GM18907 (cell line): ENCODE results near the gene GOLGA1.
"Not testable (repeated sequence)": the region's sequence is repeated elsewhere in the genome, so short reads cannot be mapped to it uniquely, and the experiment has no call there.

Source experiments
- ATAC-seq: cut with Tn5 transposase; IDR thresholded peaks from one replicate; pipeline ENCODE4 v1.9.1; 2021; ENCODE audit warnings: mild to moderate bottlenecking, moderate library complexity; ENCODE audit not compliant: unreplicated experiment

The GOLGA1 gene

DNA sequence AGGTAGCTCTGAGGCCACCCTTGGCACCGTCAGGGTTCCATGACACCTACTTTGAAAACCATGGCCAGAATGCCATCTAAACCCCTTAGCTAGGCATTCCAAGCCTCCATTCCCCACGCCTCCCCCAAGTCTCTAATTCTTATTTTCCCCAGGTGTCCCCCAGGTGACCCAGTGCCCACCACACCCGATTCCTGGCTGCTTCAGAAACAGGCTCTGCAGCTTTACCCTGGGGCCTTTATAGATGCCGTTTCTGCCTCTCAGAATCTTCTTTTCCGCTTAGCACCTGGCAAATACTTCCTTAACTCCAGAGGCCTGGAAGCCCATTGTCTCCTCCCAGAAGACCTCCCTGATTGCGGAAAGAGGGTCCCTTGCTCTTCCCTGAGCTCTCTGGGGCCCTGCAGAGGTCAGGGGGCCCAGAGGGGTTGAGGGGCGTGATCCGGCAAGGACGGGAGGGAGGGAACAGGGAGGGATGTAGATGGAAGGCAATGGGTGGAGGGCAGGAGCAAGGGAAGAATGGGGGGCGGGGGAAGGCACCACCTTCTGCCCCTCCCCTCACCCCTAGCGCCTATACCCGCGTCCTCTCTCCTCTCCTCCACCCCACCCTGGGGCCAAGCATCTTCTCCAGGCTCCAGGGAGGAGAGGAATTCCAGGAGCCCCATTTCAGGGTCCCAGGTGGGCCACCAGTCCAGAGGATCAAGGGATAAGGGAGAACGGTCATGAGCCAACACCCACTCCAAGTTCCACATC lies 99.6 kb downstream of the GOLGA1 start:
- no peak for ATAC-seq

DNA sequence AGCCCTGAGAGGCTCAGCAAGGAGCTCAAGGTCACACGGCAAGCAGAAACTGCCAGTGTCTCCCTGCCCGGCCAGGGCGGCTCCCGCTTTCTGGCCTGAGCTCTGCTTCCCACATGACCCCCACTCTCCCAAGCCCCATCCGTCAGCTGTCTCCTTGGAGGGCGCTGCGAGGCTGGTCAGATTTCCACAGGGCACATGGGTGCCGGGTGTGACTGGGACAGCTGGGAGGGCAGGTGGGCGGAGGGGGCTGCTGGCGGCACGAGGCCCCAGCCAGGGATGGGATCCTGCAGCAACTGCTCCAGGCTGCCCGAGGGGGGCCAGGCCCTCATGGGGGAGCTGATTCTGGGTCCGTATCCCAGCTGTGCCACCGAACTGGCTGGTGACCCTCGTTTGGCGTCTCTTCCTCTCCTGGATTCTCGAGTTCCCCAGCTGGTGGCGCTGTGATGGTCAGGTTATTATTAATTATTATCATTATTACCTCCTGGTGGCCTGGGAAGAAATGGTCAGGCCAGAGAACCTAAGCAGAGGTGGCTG lies 100.5 kb downstream of the GOLGA1 start:
- no peak for ATAC-seq

DNA sequence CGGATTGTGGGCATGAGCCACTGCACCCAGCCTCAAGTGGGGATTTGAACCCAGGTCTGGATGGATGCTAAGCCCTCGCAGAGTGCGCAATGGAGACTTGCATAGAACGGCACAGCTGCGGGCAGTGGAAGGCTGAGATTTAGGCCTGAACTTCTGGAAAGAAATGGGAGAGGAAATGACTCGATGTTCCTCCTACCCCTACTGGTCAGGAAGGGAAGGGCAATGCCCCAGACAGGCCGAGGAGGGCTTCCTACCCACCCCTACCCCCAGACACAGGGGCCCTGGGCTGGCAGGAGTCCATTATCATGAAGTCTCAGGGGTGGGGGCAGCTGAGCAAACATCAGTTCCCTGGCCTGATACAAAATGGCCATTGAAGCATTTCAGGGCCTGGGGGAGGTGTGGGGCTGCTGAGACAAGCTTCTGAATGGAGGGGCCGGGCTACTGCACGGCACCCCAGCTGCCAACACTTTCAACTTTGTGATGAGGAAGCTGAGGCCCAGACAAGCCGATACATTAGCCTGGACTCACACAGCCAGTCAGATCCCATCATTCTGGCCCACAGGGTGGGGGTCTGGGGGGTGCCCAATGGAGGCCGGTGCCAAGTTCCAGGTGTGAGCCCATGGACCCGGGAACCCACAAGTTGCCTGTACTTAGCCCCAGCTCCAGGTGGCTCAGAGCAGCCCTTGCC lies 101.1 kb downstream of the GOLGA1 start:
- no peak for ATAC-seq

DNA sequence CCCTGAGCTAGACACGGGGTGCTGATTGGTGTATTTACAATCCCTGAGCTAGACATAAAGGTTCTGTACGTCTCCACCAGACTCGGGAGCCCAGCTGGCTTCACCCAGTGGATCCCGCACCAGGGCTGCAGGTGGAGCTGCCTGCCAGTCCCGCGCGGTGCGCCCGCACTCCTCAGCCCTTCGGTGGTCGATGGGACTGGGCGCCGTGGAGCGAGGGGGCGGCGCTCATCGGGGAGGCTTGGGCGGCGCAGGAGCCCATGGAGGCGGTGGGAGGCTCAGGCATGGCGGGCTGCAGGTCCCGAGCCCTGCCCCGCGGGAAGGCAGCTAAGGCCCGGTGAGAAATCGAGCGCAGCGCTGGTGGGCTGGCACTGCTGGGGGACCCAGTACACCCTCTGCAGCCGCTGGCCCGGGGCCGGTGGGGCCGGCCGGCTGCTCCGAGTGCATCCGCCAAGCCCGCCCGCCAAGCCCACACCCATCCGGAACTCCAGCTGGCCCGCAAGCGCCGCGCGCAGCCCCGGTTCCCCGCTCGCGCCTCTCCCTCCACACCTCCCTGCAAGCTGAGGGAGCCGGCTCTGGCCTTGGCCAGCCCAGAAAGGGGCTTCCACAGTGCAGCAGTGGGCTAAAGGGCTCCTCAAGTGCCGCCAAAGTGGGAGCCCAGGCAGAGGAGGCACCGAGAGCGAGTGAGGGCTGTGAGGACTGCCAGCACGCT lies 102.2 kb downstream of the GOLGA1 start:
- ATAC-seq, result not testable (repeated sequence)

DNA sequence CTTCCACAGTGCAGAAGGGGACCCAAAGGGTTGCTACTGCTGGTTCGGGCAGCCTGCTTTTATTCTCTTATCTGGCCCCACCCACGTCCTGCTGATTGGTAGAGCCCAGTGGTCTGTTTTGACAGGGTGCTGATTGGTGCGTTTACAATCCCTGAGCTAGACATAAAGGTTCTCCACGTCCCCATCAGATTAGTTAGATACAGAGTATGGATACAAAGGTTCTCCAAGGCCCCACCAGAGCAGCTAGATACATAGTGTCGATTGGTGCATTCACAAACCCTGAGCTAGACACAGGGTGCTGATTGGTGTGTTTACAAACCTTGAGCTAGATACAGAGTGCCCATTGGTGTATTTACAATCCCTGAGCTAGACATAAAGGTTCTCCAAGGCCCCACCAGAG lies 102.8 kb downstream of the GOLGA1 start:
- not testable (repeated sequence) for ATAC-seq

DNA sequence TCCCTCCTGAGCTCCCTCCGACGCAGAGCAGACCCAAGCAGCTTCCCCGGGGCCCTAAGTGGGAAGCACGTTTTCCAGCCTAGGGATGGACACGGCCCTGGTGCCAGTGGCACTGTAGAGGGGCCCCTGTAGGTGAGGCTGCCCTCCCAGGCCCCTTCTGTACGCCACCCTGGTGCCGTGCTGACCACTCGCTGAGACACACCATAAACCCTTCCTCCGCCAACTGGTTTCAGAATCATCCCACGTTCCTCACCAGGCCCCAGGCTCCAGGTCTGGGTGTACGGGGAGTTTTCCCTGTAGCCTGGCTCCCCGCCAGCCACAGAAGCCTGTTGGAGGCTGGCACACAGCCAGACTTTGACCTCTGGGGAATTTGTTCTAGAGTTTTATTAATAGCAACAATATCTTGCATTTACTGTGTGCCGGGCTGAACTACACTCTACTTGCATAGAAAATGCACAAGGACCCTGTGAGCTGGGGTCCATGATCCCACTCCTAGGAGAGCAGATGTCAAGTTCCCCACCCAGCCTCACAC lies 105.8 kb downstream of the GOLGA1 start:
- no peak for ATAC-seq

DNA sequence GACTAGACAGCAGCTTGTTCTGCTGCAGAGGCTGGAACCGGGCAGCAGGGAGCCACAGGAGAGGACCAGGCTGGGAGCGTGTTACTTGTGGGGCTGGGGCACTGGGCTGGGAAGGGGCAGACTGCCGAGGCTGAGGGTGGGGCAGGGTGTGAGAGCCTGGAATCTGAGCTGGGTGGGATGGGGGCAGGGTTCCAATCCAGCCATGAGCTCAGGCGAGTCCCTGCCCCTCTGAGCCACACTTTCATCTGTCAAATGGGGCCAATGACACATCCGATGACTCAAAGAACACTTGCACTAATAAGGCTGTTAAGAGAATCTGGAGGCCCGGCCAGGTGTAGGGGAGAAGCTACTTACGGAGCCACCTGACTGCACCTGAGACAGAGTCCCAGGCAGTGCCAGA lies 106.3 kb downstream of the GOLGA1 start:
- ATAC-seq, result no peak

DNA sequence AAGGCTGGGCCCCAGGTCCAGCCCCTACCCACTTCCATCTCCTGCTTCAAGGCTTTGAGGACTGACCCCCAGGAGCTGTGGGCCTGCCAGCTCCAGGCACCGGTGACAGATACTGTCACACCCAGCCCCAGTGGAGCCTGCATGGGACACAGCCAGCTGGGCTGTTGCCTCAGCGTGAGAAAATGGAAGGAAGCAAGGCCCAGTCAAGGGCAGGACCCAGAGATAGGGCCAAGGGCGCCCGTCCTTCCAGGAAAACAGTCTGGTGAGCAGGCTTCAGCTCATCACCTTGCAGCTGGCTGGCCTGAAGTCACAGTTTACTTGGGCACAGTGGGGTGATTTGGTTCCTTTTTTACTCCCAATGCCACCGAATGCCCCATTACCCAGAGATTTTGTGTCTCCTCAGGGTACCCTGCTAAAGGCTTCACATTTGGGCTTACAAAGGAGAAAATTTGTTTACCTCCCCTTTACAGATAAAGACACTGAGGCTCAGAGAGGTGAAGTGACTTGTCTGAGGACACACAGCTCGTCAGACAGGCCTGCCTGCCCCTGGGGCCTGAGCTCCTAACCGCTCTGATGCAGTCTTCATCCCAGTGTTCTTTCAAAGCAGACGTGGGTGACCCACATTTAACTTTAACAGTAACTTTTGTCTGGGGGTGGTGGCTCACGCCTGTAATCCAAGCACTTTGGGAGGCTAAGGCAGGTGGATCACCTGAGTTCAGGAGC lies 109.1 kb downstream of the GOLGA1 start:
- ATAC-seq, result no peak

DNA sequence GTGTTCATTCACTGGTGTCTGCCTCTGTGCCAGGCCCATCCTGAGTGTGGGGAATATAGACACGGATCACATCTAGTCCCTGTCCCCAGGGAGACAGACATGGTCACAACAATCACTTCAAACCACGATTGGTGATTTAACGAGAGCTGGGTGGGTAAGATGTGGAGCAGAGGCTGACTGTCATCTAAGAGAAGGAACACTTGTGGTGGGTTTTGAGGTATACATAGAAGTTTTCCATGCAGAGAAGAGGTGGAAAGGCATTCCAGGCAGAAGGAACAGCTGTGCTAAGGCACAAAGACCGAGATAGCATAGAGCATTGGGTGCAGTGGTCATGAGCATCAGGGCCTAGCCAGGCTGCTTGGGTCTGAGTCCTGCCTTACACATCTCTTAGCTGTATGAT lies 110.3 kb downstream of the GOLGA1 start:
- no peak for ATAC-seq

DNA sequence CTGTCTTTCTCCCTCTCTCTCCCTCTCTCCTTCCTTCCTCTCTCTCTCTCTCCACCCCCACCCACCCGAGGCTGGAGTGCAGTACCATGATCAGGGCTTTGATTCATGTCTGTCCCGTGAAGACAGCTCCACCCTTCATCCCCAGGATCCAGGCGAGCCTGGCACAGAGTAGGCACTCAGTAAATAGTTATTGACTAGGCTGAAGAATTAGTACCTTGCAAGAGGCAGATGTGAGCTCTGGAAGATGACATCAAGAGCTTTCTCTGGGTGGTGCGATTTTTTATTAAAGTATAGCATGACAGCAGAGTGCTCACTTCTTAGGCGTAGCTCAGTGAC lies 111.6 kb downstream of the GOLGA1 start:
- no peak for ATAC-seq

DNA sequence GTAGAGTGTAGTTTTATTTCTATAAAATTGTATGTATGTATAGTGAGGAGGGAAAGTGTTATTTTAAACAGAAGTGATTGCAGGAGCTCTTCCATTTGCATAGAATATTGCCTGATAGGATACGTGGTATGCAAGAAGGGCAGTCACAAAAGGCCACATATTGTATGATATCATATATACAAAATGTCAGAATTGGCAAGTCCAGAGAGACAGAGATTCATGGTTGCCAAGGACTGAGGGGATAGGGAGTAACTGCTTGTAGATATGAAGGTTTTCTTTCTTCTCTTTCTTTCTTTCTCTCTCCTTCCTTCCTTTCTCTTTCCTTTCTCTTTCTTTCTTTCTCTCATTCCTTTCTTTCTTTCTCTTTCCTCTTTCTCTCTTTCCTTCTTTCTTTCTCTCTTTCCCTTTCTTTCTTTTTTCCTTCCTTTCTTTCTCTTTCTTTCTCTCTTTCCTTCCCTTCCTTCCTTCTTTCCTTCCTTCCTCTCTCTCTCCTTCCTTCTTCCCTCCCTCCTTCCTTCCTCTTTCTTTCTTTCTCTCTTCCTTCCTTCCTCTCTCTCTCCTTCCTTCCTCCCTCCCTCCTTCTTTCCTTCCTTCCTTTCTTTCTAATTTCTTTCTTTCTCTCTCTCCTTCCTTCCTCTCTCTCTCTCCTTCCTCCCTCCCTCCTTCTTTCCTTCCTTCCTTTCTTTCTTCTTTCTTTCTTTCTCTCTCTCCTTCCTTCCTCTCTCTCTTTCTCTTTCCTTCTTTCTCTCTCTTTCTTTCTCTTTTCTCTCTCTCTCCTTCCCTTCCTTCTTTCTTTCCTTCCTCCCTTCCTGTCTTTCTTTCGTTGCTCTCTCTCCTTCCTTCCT lies 112.2 kb downstream of the GOLGA1 start:
- no peak for ATAC-seq
